ENCODE measurements around the gene LSMEM2.

DNA sequence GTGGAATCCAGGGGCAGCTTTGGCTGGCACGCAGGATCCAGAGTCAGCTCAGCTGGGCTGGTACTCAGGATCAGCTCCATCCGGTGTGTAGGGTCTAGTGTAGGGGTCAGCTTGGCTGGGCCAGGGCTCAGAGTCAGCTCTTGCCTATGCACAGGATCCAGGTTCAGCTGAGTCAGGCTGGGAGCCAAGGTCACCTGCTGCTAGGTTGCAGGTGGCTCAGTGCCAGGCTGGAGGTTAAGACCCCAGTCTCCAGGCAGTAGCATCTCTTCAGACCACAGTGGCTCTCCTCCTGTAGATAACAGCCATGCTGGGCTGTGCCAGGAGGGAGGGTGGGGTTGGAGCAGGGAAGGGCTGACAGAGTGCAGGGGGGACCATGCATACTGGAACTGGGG lies 18.5 kb downstream of the LSMEM2 start:
- TF ChIP-seq, protein P1, sequence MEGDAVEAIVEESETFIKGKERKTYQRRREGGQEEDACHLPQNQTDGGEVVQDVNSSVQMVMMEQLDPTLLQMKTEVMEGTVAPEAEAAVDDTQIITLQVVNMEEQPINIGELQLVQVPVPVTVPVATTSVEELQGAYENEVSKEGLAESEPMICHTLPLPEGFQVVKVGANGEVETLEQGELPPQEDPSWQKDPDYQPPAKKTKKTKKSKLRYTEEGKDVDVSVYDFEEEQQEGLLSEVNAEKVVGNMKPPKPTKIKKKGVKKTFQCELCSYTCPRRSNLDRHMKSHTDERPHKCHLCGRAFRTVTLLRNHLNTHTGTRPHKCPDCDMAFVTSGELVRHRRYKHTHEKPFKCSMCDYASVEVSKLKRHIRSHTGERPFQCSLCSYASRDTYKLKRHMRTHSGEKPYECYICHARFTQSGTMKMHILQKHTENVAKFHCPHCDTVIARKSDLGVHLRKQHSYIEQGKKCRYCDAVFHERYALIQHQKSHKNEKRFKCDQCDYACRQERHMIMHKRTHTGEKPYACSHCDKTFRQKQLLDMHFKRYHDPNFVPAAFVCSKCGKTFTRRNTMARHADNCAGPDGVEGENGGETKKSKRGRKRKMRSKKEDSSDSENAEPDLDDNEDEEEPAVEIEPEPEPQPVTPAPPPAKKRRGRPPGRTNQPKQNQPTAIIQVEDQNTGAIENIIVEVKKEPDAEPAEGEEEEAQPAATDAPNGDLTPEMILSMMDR (conservative IDR thresholded peaks at IDR 0.05; ENCODE audit: low read depth, low read length): no peak
- no peak for TF ChIP-seq EZH2 (IDR thresholded peaks at IDR 0.05; ENCODE audit: borderline replicate concordance, low read depth, low read length, poor library complexity, severe bottlenecking)

All from A673 (cell line).